ENCODE measurements around the gene POLRMT. TPM values are rescaled to one million over a fixed set of nuclear protein-coding genes. Genes with fewer than 3 reads are reported as not detected.

The POLRMT gene
- total and polyA plus RNA-seq, 11 donors = 32.0 to 78.0 (median 41.5) TPM

DNA sequence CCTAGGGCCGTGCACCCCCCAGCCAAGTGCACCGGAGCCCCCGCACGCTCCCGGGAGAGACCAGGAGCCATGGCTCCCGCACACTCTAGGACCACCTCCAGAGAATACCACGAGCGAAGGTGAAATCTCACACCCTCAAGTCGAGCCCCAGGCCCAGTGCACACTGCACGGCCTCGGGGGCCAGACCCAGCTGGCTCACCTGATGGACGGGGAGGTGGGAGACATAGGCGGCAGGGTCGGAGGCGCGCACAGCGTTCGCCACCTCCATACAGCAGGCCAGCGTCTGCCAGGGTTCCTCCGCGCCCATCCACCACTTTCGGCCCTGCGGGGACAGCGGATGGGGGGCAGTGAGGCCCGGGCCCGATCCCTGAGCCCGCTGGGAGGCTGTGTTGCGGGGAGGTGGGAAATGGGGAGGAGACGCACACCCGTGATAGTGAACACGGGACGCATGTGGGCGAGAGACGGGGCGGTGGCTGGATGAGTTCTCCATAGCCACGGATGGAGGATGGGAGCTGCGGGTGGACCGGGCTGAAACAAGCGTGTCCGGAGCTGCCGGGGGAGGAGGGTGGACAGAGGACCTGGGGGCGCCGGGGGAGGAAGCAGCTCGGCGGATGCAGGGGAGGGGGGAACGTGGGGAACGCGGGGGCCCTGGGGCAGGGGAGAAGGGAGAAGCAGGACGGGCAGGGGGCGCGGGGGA lies 13.0 kb downstream of the POLRMT start:
- TF ChIP-seq POLR2A (IDR thresholded peaks at IDR 0.05) = no peak
- TF ChIP-seq, protein P1, sequence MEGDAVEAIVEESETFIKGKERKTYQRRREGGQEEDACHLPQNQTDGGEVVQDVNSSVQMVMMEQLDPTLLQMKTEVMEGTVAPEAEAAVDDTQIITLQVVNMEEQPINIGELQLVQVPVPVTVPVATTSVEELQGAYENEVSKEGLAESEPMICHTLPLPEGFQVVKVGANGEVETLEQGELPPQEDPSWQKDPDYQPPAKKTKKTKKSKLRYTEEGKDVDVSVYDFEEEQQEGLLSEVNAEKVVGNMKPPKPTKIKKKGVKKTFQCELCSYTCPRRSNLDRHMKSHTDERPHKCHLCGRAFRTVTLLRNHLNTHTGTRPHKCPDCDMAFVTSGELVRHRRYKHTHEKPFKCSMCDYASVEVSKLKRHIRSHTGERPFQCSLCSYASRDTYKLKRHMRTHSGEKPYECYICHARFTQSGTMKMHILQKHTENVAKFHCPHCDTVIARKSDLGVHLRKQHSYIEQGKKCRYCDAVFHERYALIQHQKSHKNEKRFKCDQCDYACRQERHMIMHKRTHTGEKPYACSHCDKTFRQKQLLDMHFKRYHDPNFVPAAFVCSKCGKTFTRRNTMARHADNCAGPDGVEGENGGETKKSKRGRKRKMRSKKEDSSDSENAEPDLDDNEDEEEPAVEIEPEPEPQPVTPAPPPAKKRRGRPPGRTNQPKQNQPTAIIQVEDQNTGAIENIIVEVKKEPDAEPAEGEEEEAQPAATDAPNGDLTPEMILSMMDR (IDR thresholded peaks at IDR 0.05) = no peak
- Histone ChIP-seq H3K4me3 (no peak overlapping the region), H3K27me3 (peaks cover 0 to 3% (median 0%) of the 10 kb centered on the region in 9 donors), H3K27ac (no peak overlapping the region), H3K4me1 (peaks cover 0 to 5% (median 0%) of the 10 kb centered on the region in 12 donors), H3K9me3 (no peaks in the 10 kb centered on the region), H3K36me3 (peaks cover 0 to 83% (median 59%) of the 10 kb centered on the region in 9 donors)
- WGBS, 4 donors = 92 to 95% (median 94%) methylated on average over 18 to 51 of the region's 51 CpGs
- intact Hi-C loops (cut with DNase I) = no loop called here
- DNase-seq (no peak), ATAC-seq (no peak)

DNA sequence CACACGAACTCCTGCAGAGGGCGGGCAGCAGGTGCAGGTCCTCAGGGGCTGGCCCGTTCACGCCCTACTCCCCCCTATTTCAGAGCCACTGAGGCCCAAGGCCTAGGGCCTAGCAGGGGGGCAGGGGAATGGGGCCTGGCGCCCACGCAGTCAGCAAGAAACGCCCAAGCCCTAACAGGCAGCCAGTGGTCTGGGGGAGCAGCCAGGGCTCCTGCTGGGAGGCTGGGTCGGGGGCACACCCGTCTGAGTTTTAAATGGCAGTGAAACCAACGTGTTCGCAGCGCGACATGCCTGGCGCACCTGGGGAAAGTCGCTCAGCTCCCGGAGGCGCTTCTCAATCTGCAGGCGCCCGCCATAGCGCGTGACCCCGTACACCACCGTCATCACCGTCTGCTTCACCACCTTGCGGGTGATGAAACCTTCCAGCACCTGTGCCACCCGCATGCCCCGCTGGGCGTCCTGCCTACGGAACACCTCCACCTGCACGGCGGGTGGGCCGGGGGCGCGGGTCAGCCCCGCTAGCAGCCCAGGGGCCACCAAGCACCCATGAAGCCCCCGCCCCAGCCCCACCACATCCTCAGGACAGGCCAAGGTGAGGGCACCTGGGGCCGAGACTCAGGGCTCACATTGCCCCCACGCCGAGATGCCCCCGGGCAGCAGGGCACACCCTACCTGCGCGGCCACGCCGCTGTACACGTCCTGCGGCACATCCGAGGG lies 13.9 kb downstream of the POLRMT start:
- H3K4me3 ChIP-seq = no peak overlapping the region
- H3K27me3 ChIP-seq = peaks cover 0 to 3% (median 0%) of the 10 kb centered on the region in 9 donors
- no peak overlapping the region for H3K27ac ChIP-seq
- ATAC-seq (no peak), DNase-seq (no peak)
- intact Hi-C loops (cut with DNase I) = no loop called here
- TF ChIP-seq POLR2A (IDR thresholded peaks at IDR 0.05) = no peak
- TF ChIP-seq, protein P1 (IDR thresholded peaks at IDR 0.05) = no peak
- H3K4me1 ChIP-seq = peaks cover 0 to 5% (median 0%) of the 10 kb centered on the region in 12 donors
- H3K36me3 ChIP-seq = peaks cover 0 to 74% (median 51%) of the 10 kb centered on the region in 9 donors
- H3K9me3 ChIP-seq = no peaks in the 10 kb centered on the region
- WGBS, 4 donors = 95 to 98% (median 96%) methylated on average over 37 to 47 of the region's 47 CpGs

DNA sequence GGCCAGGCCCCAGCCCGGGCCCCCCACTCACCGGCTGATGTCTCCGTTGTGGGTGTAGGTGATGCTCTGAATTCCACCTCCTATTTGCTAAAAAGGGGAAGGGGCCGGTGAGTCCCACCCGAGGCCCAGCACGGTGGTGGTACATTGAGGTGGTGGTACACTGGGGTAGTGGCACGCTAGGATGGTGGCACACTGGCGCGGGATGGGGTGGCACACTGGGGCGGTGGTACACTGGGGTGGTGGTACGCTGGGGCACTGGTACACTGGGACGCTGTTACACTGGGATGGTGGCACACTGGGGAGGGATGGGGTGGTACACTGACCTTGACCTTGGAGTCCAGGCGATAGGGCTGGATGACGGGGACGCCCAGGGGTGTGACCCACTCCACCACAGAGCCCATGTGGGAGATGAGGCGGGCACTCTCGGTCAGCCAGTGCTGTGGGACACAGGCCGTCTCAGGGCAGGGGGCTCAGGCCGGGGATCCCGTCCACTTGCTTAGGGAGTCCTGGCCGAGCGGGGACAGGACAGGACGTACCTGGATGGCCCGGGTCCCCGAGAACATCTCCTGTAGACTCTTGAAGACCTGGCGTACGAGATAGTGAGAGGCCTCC lies 14.6 kb downstream of the POLRMT start:
- Histone ChIP-seq H3K4me1 (peaks cover 0 to 5% (median 0%) of the 10 kb centered on the region in 12 donors), H3K9me3 (no peaks in the 10 kb centered on the region), H3K36me3 (peaks cover 0 to 68% (median 46%) of the 10 kb centered on the region in 9 donors), H3K27me3 (peaks cover 0 to 3% (median 0%) of the 10 kb centered on the region in 9 donors), H3K27ac (no peak overlapping the region), H3K4me3 (no peak overlapping the region)
- 94% methylated on average over 18 to 27 of the region's 27 CpGs for WGBS, 4 donors
- DNase-seq = no peak
- ATAC-seq = no peak
- intact Hi-C loops (cut with DNase I) = no loop called here
- TF ChIP-seq POLR2A (IDR thresholded peaks at IDR 0.05) = no peak
- TF ChIP-seq, protein P1 (IDR thresholded peaks at IDR 0.05) = no peak

DNA sequence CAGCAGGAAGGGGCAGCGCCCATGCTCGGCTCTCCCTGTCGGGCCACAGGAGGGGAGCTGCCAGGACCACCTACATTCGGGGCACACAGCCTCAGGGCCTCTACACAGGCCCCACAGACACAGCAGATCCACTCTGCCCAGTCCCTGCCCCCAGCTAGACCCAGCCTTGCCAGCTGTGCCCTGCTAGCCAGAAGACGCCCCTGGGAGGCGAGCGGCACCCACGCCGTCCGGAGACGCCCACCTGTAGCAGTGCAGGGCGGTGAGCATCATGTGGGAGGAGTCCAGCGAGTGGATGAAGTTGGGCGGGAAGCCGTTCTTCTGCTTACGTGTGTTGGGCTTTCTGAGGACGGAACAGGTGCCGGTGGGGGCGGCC lies 15.1 kb downstream of the POLRMT start:
- 92 to 97% (median 93%) methylated on average over 14 to 19 of the region's 19 CpGs for WGBS, 4 donors
- DNase-seq = no peak
- Histone ChIP-seq H3K9me3 (no peaks in the 10 kb centered on the region), H3K4me3 (no peak overlapping the region), H3K4me1 (peaks cover 0 to 5% (median 0%) of the 10 kb centered on the region in 12 donors), H3K27me3 (peaks cover 0 to 3% (median 0%) of the 10 kb centered on the region in 9 donors), H3K27ac (no peak overlapping the region), H3K36me3 (peaks cover 0 to 64% (median 45%) of the 10 kb centered on the region in 9 donors)
- intact Hi-C loops (cut with DNase I) = no loop called here
- no peak for ATAC-seq
- TF ChIP-seq POLR2A (IDR thresholded peaks at IDR 0.05) = no peak
- TF ChIP-seq, protein P1 (IDR thresholded peaks at IDR 0.05) = no peak

Measured in heart left ventricle (tissue), 16 donors.